GM12872 (cell line): ENCODE data around the gene ALDH16A1.
A peak's percentile ranks its signal among the peaks of the same experiment; 100 is the strongest.

Experiments used
- TF ChIP-seq, protein P1 (sequence below): IDR thresholded peaks from 3 replicates; pipeline ENCODE4 v1.5.1; 2011; ENCODE audit warnings: low read depth, mild to moderate bottlenecking, low read length, moderate library complexity; ENCODE audit not compliant: insufficient read depth

ALDH16A1 gene

DNA sequence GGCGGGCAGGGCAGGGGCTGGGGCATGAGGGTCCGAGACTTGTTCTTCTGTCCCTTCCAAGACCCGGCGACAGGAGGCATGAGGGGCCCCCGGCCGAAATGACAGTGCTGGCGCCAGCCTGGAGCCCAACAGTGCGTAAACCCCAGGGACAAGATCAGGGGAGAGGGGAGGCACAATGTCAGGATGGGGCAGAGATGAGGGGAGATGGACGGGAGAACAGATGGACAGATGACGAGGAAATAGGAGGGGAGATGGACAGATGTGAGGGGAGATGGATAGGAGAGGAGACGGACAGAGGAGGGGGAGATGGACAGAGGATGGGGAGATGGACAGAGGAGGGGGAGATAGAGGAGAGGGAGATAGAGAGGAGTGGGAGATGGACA, 21.5 kb downstream of the ALDH16A1 start:
- TF ChIP-seq, protein P1, sequence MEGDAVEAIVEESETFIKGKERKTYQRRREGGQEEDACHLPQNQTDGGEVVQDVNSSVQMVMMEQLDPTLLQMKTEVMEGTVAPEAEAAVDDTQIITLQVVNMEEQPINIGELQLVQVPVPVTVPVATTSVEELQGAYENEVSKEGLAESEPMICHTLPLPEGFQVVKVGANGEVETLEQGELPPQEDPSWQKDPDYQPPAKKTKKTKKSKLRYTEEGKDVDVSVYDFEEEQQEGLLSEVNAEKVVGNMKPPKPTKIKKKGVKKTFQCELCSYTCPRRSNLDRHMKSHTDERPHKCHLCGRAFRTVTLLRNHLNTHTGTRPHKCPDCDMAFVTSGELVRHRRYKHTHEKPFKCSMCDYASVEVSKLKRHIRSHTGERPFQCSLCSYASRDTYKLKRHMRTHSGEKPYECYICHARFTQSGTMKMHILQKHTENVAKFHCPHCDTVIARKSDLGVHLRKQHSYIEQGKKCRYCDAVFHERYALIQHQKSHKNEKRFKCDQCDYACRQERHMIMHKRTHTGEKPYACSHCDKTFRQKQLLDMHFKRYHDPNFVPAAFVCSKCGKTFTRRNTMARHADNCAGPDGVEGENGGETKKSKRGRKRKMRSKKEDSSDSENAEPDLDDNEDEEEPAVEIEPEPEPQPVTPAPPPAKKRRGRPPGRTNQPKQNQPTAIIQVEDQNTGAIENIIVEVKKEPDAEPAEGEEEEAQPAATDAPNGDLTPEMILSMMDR, result no peak

GRCh38 chr19:49475191-49475917, 22.3 kb downstream of the ALDH16A1 start:
- TF ChIP-seq, protein P1, result no peak

DNA sequence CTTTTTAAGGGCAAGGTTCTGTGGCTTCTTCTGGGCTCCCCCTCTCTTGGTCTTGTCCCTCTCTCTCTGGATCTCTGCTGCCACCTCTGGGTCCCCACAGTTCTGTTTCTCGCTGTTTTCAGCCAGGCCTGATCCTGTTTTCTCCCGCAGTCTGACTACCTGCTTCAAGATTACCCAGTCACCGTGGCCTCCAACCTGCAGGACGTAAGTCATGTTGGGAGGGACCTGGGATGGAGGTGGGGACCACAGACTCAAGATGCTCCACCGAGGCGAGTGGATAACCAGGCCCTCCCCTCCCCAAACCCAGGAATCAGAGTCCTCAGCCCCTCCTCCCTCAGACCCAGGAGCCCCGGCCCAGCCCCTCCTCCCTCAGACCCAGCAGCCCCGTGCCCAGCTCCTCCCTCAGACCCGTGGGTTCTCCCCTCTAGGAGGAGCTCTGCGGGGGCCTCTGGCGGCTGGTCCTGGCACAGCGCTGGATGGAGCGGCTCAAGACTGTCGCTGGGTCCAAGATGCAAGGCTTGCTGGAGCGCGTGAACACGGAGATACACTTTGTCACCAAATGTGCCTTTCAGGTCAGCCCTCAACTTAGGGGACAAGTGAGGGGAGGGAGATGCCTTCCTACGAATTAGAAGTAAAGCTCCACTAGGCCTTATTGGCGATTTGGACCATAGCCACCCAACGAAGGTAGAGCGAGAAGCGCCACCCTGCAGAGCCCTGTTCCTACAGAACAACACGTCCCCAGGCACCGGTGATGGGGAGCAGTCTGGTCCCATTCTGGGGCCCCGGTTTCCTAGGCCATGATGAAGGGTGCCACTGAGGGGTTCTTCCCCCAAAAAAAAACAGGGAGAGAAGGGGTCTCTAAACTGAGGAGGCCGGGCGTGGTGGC, 23.2 kb downstream of the ALDH16A1 start:
- TF ChIP-seq, protein P1, result peak; percentile 63

DNA sequence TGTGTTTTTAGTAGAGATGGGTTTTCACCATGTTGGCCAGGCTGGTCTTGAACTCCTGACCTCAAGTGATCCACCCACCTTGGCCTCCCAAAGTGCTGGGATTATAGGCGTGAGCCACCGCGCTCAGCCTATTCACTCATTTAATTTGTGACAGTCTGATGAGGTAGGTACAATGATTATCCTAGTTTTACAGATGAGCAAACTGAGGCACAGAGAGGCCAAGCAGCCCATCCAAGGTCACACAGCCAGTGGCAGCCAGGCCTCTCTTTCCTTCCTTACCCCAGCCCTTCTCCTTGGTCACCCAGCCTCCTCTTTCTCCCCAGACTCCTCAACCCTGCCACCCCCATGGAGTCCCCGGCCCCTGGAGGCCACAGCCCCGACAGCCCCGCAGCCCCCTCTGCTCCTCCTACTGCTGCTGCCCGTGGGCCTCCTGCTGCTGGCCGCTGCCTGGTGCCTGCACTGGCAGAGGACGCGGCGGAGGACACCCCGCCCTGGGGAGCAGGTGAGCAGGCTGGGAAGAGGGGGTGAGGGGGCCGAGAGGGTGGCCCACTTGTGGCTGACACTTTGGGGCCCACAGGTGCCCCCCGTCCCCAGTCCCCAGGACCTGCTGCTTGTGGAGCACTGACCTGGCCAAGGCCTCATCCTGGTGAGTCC, 27.1 kb downstream of the ALDH16A1 start:
- TF ChIP-seq, protein P1, result no peak

DNA sequence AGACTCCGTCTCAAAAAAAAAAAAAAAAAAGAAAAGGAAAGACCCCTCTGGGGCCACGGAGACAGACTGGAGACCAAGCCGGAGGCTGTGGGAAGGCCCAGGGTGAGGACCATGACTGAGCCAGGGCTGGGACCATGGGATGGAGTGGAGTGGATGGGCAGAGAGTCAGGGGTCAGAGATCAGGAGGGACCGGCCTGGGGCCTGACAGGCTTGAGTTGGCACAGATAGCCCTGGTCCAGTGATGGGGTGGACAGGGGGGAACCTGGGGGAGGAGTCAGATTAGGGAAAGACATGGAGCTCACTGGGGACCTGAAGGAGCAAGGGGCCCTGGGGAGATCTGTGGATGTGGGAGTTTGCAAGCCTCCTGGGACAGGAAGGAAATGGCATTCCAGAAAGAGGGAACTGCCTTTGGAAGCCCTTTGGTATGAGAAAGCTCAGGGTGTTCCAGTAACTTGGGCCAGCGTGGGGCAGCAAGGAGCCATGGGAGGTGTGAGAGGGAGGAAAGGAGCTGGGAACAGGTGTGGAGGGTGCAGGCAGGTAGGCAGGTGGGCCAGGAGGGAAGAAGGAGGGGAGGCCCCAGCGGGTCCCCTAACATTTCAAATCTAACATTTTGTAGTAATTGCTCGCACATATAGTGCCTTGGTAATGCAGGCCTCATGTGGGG, 28.1 kb downstream of the ALDH16A1 start:
- TF ChIP-seq, protein P1, result no peak

DNA sequence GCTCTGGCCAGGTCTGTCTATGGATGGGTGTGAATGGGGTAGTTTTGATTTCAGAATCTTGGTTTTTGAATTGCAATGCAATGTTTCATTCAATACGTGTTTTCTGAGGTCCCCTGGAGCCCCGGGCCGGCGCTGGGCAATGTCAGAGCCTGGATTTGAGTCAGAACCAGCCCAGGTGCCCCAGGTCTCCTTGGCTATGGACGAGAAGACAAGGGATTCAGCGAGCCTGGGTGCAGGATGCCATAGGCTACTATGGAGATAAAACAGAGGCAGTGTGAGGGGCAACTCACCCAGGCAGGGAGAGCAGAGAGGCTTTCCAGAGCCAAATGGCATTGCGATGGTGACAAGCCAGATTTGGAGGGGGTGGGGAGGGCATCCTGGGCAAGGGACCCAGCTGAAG, 33.2 kb downstream of the ALDH16A1 start:
- TF ChIP-seq, protein P1, result no peak

GRCh38 chr19:49486710-49487276, 33.8 kb downstream of the ALDH16A1 start:
- TF ChIP-seq, protein P1, result no peak
